Cardiac fibroblast (primary cell): ENCODE results near the gene TANC1.
A peak's percentile ranks its signal among the peaks of the same experiment; 100 is the strongest.

ENCODE experiments used
- DNase-seq, 2 donors: peaks; one replicate each; pipeline versions ENCODE4 v3.0.0 to v3.0.0-alpha.2; 2010; ENCODE audit warnings: low read depth in 2 of 2
- H3K4me3 ChIP-seq, 2 donors: replicated peaks in 1 of 2; 1 replicate in 1 of 2; 2 replicates in 1 of 2; pipeline ENCODE4 v1.5.1; 2011; ENCODE audit warnings: low read depth in 2 of 2, low read length in 2 of 2, mild to moderate bottlenecking in 2 of 2, moderate library complexity in 1 of 2
- CTCF ChIP-seq: IDR thresholded peaks from one replicate; pipeline ENCODE4 v1.5.1; 2011; ENCODE audit warnings: low read depth, mild to moderate bottlenecking, low read length, inconsistent platforms

The TANC1 gene

GRCh38 chr2:159101755-159102489 lies 133.5 kb downstream of the TANC1 start:
- H3K4me3 ChIP-seq = no peak overlapping the region
- TF ChIP-seq CTCF = no peak
- no peak for DNase-seq

GRCh38 chr2:159103411-159103810 lies 135.0 kb downstream of the TANC1 start:
- H3K4me3 ChIP-seq = no peak overlapping the region
- DNase-seq = no peak
- TF ChIP-seq CTCF = no peak

GRCh38 chr2:159106109-159106508 lies 137.7 kb downstream of the TANC1 start:
- no peak for TF ChIP-seq CTCF
- peak; percentile 54 to 84 for DNase-seq
- H3K4me3 ChIP-seq = no peak overlapping the region

- H3K4me3 ChIP-seq = no peak overlapping the region
- no peak for DNase-seq
- TF ChIP-seq CTCF = no peak
Observed at GRCh38 chr2:159108181-159108893, 139.9 kb downstream of the TANC1 start.

- no peak for TF ChIP-seq CTCF
- no peak overlapping the region for H3K4me3 ChIP-seq
- no peak for DNase-seq
Observed at GRCh38 chr2:159109517-159109916, 141.1 kb downstream of the TANC1 start.

- H3K4me3 ChIP-seq = no peak overlapping the region
- DNase-seq = no peak
- no peak for TF ChIP-seq CTCF
Observed at GRCh38 chr2:159110784-159111183, 142.3 kb downstream of the TANC1 start.
